Measurements from ENCODE around the gene OR13D1. TPM values are rescaled to one million over a fixed set of nuclear protein-coding genes. Genes with fewer than 3 reads are reported as not detected.
A peak's percentile ranks its signal among the peaks of the same experiment; 100 is the strongest.

OR13D1 gene
- total and polyA plus RNA-seq, 5 donors from 2014 or later: not detected

- Mint-ChIP-seq H3K36me3 (peaks cover 14% of the 10 kb centered on the region), H3K9me3 (peaks cover 0 to 5% (median 0%) of the 10 kb centered on the region in 7 donors), H3K4me1 (peaks cover 0 to 4% (median 0%) of the 10 kb centered on the region in 4 donors), H3K27ac (no peak overlapping the region), H3K27me3 (no peaks in the 10 kb centered on the region), H3K4me3 (no peak overlapping the region)
- no peaks in the 10 kb centered on the region for H3K27me3 ChIP-seq (ENCODE audit: control insufficient read depth, insufficient read depth, low read length)
- no peak for ATAC-seq (ENCODE audit: low read depth in 2 of 2)
- H3K4me1 ChIP-seq (ENCODE audit: control insufficient read depth, insufficient read depth, low read length, poor library complexity, severe bottlenecking): no peaks in the 10 kb centered on the region
- no peak overlapping the region for H3K27ac ChIP-seq (ENCODE audit: insufficient read depth, low read length, poor library complexity, severe bottlenecking)
- no peaks in the 10 kb centered on the region for H3K36me3 ChIP-seq (ENCODE audit: control insufficient read depth, insufficient read depth, low read length)
- H3K4me3 ChIP-seq (ENCODE audit: low read depth, low read length): no peak overlapping the region
- no peaks in the 10 kb centered on the region for H3K9me3 ChIP-seq (ENCODE audit: control insufficient read depth in 2 of 2, low read length in 2 of 2)
- DNase-seq: no peak
These were observed 30.7 kb downstream of the OR13D1 start for GRCh38 chr9:104725014-104725413.

GRCh38 chr9:104738452-104738851 is 44.1 kb downstream of the OR13D1 start:
- Histone ChIP-seq H3K27me3 (ENCODE audit: control insufficient read depth, insufficient read depth, low read length) (no peaks in the 10 kb centered on the region), H3K4me3 (ENCODE audit: low read depth, low read length) (no peak overlapping the region), H3K9me3 (ENCODE audit: control insufficient read depth in 2 of 2, low read length in 2 of 2) (no peaks in the 10 kb centered on the region), H3K27ac (ENCODE audit: insufficient read depth, low read length, poor library complexity, severe bottlenecking) (no peak overlapping the region), H3K4me1 (ENCODE audit: control insufficient read depth, insufficient read depth, low read length, poor library complexity, severe bottlenecking) (no peaks in the 10 kb centered on the region), H3K36me3 (ENCODE audit: control insufficient read depth, insufficient read depth, low read length) (no peaks in the 10 kb centered on the region)
- no peak overlapping the region for H3K4me3 Mint-ChIP-seq
- H3K27ac Mint-ChIP-seq: no peak overlapping the region
- H3K4me1 Mint-ChIP-seq: peaks cover 2 to 4% (median 4%) of the 10 kb centered on the region in 4 donors
- H3K36me3 Mint-ChIP-seq: no peaks in the 10 kb centered on the region
- ATAC-seq (ENCODE audit: low read depth in 2 of 2): no peak
- peaks cover 7% of the 10 kb centered on the region for H3K27me3 Mint-ChIP-seq
- no peak for DNase-seq
- no peaks in the 10 kb centered on the region for H3K9me3 Mint-ChIP-seq

- Mint-ChIP-seq H3K36me3 (no peaks in the 10 kb centered on the region), H3K4me3 (no peak overlapping the region), H3K27me3 (peaks cover 7% of the 10 kb centered on the region), H3K9me3 (no peaks in the 10 kb centered on the region), H3K4me1 (peaks cover 2 to 5% (median 4%) of the 10 kb centered on the region in 4 donors), H3K27ac (no peak overlapping the region)
- Histone ChIP-seq H3K36me3 (ENCODE audit: control insufficient read depth, insufficient read depth, low read length) (no peaks in the 10 kb centered on the region), H3K9me3 (ENCODE audit: control insufficient read depth in 2 of 2, low read length in 2 of 2) (no peaks in the 10 kb centered on the region), H3K27ac (ENCODE audit: insufficient read depth, low read length, poor library complexity, severe bottlenecking) (no peak overlapping the region), H3K27me3 (ENCODE audit: control insufficient read depth, insufficient read depth, low read length) (no peaks in the 10 kb centered on the region), H3K4me1 (ENCODE audit: control insufficient read depth, insufficient read depth, low read length, poor library complexity, severe bottlenecking) (no peaks in the 10 kb centered on the region), H3K4me3 (ENCODE audit: low read depth, low read length) (no peak overlapping the region)
- ATAC-seq (ENCODE audit: low read depth in 2 of 2) (no peak), DNase-seq (no peak)
These were observed 46.3 kb downstream of the OR13D1 start for GRCh38 chr9:104740621-104741020.

GRCh38 chr9:104743376-104743985 is 49.2 kb downstream of the OR13D1 start:
- no peaks in the 10 kb centered on the region for H3K27me3 ChIP-seq (ENCODE audit: control insufficient read depth, insufficient read depth, low read length)
- Mint-ChIP-seq H3K4me1 (peaks cover 9 to 17% (median 13%) of the 10 kb centered on the region in 4 donors), H3K9me3 (no peaks in the 10 kb centered on the region), H3K36me3 (no peaks in the 10 kb centered on the region), H3K27me3 (no peaks in the 10 kb centered on the region), H3K4me3 (no peak overlapping the region), H3K27ac (peak overlapping the region in 1 of 3 donors; percentile 32)
- no peak overlapping the region for H3K27ac ChIP-seq (ENCODE audit: insufficient read depth, low read length, poor library complexity, severe bottlenecking)
- no peaks in the 10 kb centered on the region for H3K36me3 ChIP-seq (ENCODE audit: control insufficient read depth, insufficient read depth, low read length)
- H3K9me3 ChIP-seq (ENCODE audit: control insufficient read depth in 2 of 2, low read length in 2 of 2): no peaks in the 10 kb centered on the region
- DNase-seq: peak; percentile 25 to 82 (median 72)
- peak; percentile 20 to 34 for ATAC-seq (ENCODE audit: low read depth in 2 of 2)
- H3K4me3 ChIP-seq (ENCODE audit: low read depth, low read length): no peak overlapping the region
- H3K4me1 ChIP-seq (ENCODE audit: control insufficient read depth, insufficient read depth, low read length, poor library complexity, severe bottlenecking): peaks cover 14% of the 10 kb centered on the region

Other genes with a start within 250 kb of the OR13D1 start
- gene OR13F1, start 190.3 kb upstream of the OR13D1 start, total RNA-seq: not detected
- not detected for gene OR13F1, start 190.3 kb upstream of the OR13D1 start, polyA plus RNA-seq
- not detected for gene OR13C4, start 167.3 kb upstream of the OR13D1 start, total RNA-seq
- gene OR13C4, start 167.3 kb upstream of the OR13D1 start, polyA plus RNA-seq: not detected
- gene OR13C3, start 157.7 kb upstream of the OR13D1 start, total RNA-seq: not detected
- gene OR13C3, start 157.7 kb upstream of the OR13D1 start, polyA plus RNA-seq: not detected
- not detected for gene OR13C8, start 125.3 kb upstream of the OR13D1 start, total RNA-seq
- not detected for gene OR13C8, start 125.3 kb upstream of the OR13D1 start, polyA plus RNA-seq
- gene OR13C5, start 95.1 kb upstream of the OR13D1 start, total RNA-seq: not detected
- gene OR13C5, start 95.1 kb upstream of the OR13D1 start, polyA plus RNA-seq: not detected
- not detected for gene OR13C2, start 88.9 kb upstream of the OR13D1 start, total RNA-seq
- gene OR13C2, start 88.9 kb upstream of the OR13D1 start, polyA plus RNA-seq: not detected
- gene OR13C9, start 76.3 kb upstream of the OR13D1 start, total RNA-seq: not detected
- not detected for gene OR13C9, start 76.3 kb upstream of the OR13D1 start, polyA plus RNA-seq
- gene NIPSNAP3A, start 53.2 kb downstream of the OR13D1 start, total RNA-seq: 8.8 TPM
- gene NIPSNAP3A, start 53.2 kb downstream of the OR13D1 start, polyA plus RNA-seq: 10 to 100 TPM; 16.0 to 27.1 (median 18.8) TPM
- 0.79 TPM for gene NIPSNAP3B, start 69.6 kb downstream of the OR13D1 start, total RNA-seq
- 1 to 10 TPM in 1 of 4 donors, under 1 TPM in 3; 0.15 to 2.6 (median 0.21) TPM for gene NIPSNAP3B, start 69.6 kb downstream of the OR13D1 start, polyA plus RNA-seq
- gene ABCA1, start 233.6 kb downstream of the OR13D1 start, total RNA-seq: 4.3 TPM
- under 1 TPM; 0.14 to 0.85 (median 0.34) TPM for gene ABCA1, start 233.6 kb downstream of the OR13D1 start, polyA plus RNA-seq

All from CD4-positive, CD25-positive, alpha-beta regulatory T cell (primary cell).